Neuronal stem cell (in vitro differentiated cells): ENCODE results near the gene PDE1C. TPM values are rescaled to one million over a fixed set of nuclear protein-coding genes. Genes with fewer than 3 reads are reported as not detected.
A peak's percentile ranks its signal among the peaks of the same experiment; 100 is the strongest.

Source experiments
- DNase-seq: peaks from one replicate; pipeline ENCODE4 v3.0.0-alpha.2; 2013; ENCODE audit warnings: low spot score
- H2AFZ ChIP-seq: one replicate; pipeline ENCODE4 v1.6.1; 2013; ENCODE audit warnings: mild to moderate bottlenecking, low read length, inconsistent platforms
- H2AK5ac ChIP-seq: 2 replicates; pipeline ENCODE4 v1.6.1; 2013; ENCODE audit warnings: low read depth, mild to moderate bottlenecking, inconsistent platforms, low read length, moderate library complexity, mixed read lengths
- H2BK120ac ChIP-seq: 2 replicates; pipeline ENCODE4 v1.6.1; 2013; ENCODE audit warnings: low read depth, mild to moderate bottlenecking, inconsistent platforms, low read length, moderate library complexity, mixed read lengths
- H2BK12ac ChIP-seq: one replicate; pipeline ENCODE4 v1.6.1; 2013; ENCODE audit warnings: low read length, inconsistent platforms
- H2BK15ac ChIP-seq: 2 replicates; pipeline ENCODE4 v1.6.1; 2013; ENCODE audit warnings: mild to moderate bottlenecking, low read length, inconsistent platforms, mixed read lengths
- H2BK5ac ChIP-seq: one replicate; pipeline ENCODE4 v1.6.1; 2013; ENCODE audit warnings: inconsistent platforms, mild to moderate bottlenecking, low read length, moderate library complexity
- H3K14ac ChIP-seq: one replicate; pipeline ENCODE4 v1.6.1; 2013; ENCODE audit warnings: low read length, inconsistent platforms
- H3K18ac ChIP-seq: 2 replicates; pipeline ENCODE4 v1.6.1; 2013; ENCODE audit warnings: low read length, inconsistent platforms
- H3K23ac ChIP-seq: 2 replicates; pipeline ENCODE4 v1.6.1; 2013; ENCODE audit warnings: low read depth, mild to moderate bottlenecking, mixed read lengths, low read length, inconsistent platforms; ENCODE audit not compliant: poor library complexity
- H3K27ac ChIP-seq: replicated peaks from 3 replicates; pipeline ENCODE4 v1.5.1; 2013; ENCODE audit warnings: low read length, inconsistent platforms
- H3K27me3 ChIP-seq, 3 experiments: 2 replicates each; pipeline ENCODE4 v1.6.1; 2013; ENCODE audit warnings: low read length in 3 of 3, mild to moderate bottlenecking in 2 of 3, inconsistent platforms in 1 of 3, low read depth in 1 of 3, mixed read lengths in 1 of 3, moderate library complexity in 1 of 3; ENCODE audit not compliant: control insufficient read depth in 3 of 3, insufficient read depth in 3 of 3
- H3K36me3 ChIP-seq, 2 donors: replicated peaks in 1 of 2; 2 replicates each; pipeline ENCODE4 v1.6.1; 2013; ENCODE audit warnings: low read length in 2 of 2; ENCODE audit not compliant: control insufficient read depth in 2 of 2, insufficient read depth in 2 of 2
- H3K4ac ChIP-seq: 2 replicates; pipeline ENCODE4 v1.6.1; 2013; ENCODE audit warnings: inconsistent platforms, mild to moderate bottlenecking, low read length, moderate library complexity
- H3K4me1 ChIP-seq, 2 donors: 1 replicate in 1 of 2; 2 replicates in 1 of 2; pipeline ENCODE4 v1.6.1; 2013; ENCODE audit warnings: low read length in 2 of 2, low read depth in 1 of 2; ENCODE audit not compliant: control insufficient read depth in 2 of 2, insufficient read depth in 1 of 2
- H3K4me2 ChIP-seq: one replicate; pipeline ENCODE4 v1.6.1; 2013; ENCODE audit warnings: mild to moderate bottlenecking, low read length, inconsistent platforms; ENCODE audit not compliant: insufficient read depth, poor library complexity, severe bottlenecking
- H3K4me3 ChIP-seq, 2 donors: 2 replicates each; pipeline ENCODE4 v1.5.1; 2013; ENCODE audit warnings: low read length in 2 of 2, mild to moderate bottlenecking in 2 of 2, inconsistent platforms in 1 of 2, moderate library complexity in 1 of 2
- H3K79me1 ChIP-seq: one replicate; pipeline ENCODE4 v1.6.1; 2013; ENCODE audit warnings: low read depth, mild to moderate bottlenecking, inconsistent platforms, low read length, moderate library complexity
- H3K9ac ChIP-seq: one replicate; pipeline ENCODE4 v1.6.1; 2013; ENCODE audit warnings: mild to moderate bottlenecking, low read depth, low read length, inconsistent platforms; ENCODE audit not compliant: poor library complexity
- H3K9me3 ChIP-seq, 2 donors: replicated peaks in 1 of 2; 2 replicates each; pipeline versions ENCODE3 to v1.6.1; 2013; ENCODE audit warnings: low read length in 2 of 2, mild to moderate bottlenecking in 2 of 2, inconsistent platforms in 1 of 2, low read depth in 1 of 2, mixed read lengths in 1 of 2, moderate library complexity in 1 of 2; ENCODE audit not compliant: control insufficient read depth in 2 of 2, insufficient read depth in 1 of 2
- H4K8ac ChIP-seq: one replicate; pipeline ENCODE4 v1.6.1; 2013; ENCODE audit warnings: low read depth, mild to moderate bottlenecking, inconsistent platforms, low read length, moderate library complexity
- H4K91ac ChIP-seq: one replicate; pipeline ENCODE4 v1.6.1; 2013; ENCODE audit warnings: low read length, low read depth, mild to moderate bottlenecking, inconsistent platforms; ENCODE audit not compliant: poor library complexity
- WGBS, 2 donors: extraction: QIAGEN DNeasy Blood & Tissue Kit; methylation state at CpG; one replicate each; pipeline ENCODE4 v1.1.7; 2013; ENCODE audit warnings: missing lambda C conversion rate in 2 of 2, mixed read lengths in 1 of 2; ENCODE audit not compliant: insufficient read length in 2 of 2, insufficient replicate concordance in 1 of 2; ENCODE audit errors: extremely low coverage in 2 of 2; 5-methylcytosine and 5-hydroxymethylcytosine counted together
- polyA plus RNA-seq, 2 experiments: library from polyadenylated mRNA; stranded (reverse); fragments of 200-250 nt; gene quantifications; one replicate each; pipeline ENCODE4 v1.2.3, GENCODE V29; 2013

PDE1C gene
- 0.36 TPM for polyA plus RNA-seq (2013, experiment 1 of 2)
- polyA plus RNA-seq (2013, experiment 2 of 2) = 0.36 TPM

DNA sequence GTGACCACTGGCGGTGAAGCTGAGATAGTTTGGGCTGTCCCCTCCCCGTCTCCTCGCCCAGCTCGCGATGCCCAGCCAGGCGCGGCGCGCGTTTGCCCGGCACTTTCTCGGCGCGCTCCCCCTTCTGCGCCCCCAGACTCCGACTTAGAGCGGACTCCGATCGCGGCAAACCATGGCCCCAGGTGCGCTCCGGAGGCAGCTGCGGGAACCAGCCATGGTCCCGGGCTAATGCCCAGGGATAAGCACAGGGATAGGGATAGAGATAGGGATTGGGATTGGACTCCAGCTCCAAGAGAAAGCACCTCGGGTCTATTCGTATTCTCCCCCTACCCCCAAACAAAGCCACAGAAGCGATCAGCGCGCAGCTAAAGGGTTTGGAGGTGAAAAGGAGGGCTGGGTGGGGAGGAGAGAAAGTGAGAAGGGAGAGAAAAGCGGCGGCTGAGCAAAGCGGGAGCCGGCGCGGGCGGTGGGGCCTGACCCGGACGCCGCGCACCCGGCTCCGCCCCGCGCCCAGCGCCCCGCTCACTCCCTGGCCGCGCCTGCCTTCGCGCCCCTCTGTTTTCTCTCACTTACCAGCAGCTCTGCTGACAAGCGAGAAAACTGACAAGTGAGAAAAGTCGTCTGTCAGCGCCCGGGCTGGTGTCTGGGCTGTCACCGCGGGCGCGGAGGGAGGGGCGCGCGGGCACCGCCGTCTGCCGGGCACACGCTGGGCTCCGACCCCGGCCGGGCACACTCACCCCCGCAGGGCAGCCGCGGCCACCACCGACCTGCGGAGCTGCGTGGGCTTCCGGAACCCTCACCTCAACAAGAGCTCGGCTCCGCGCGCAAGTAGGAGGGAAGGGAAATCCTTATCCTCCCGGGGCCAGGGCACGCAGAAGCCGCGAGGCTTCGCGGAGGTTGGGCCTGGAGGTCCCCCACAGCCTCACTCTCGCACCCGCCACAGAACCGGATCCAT lies at the start of gene PDE1C:
TSS of gene PDE1C (minus strand) at position 2 of the 955 bp plus-strand sequence.
- peak within 1 kb of the TSS; percentile 50 for H3K9ac ChIP-seq
- H4K8ac ChIP-seq = no peak within 1 kb of the TSS
- H2AFZ ChIP-seq = peak within 1 kb of the TSS; percentile 84
- H3K27me3 ChIP-seq = peaks cover 0 to 50% (median 35%) of the 10 kb centered on the region in 3 experiments
- H3K36me3 ChIP-seq = no peaks in the 10 kb centered on the region
- H2AK5ac ChIP-seq = no peak within 1 kb of the TSS
- no peaks in the 10 kb centered on the region for H3K9me3 ChIP-seq
- no CpG with 5 or more reads among the region's 88 CpGs for WGBS, 2 donors
- DNase-seq = peak; percentile 21
- peaks cover 2% of the 10 kb centered on the region in 2 donors for H3K4me1 ChIP-seq
- H3K23ac ChIP-seq = peak within 1 kb of the TSS; percentile 37
- H3K18ac ChIP-seq = peak within 1 kb of the TSS; percentile 57
- no peak within 1 kb of the TSS for H2BK120ac ChIP-seq
- H2BK12ac ChIP-seq = no peak within 1 kb of the TSS
- H2BK5ac ChIP-seq = no peak within 1 kb of the TSS
- H3K4me2 ChIP-seq = peak within 1 kb of the TSS; percentile 95
- no peak within 1 kb of the TSS for H3K14ac ChIP-seq
- peak within 1 kb of the TSS in 1 of 2 donors; percentile 78 for H3K4me3 ChIP-seq
- H4K91ac ChIP-seq = no peak within 1 kb of the TSS
- H2BK15ac ChIP-seq = no peak within 1 kb of the TSS
- no peak within 1 kb of the TSS for H3K4ac ChIP-seq
- no peaks in the 10 kb centered on the region for H3K79me1 ChIP-seq
- no peak within 1 kb of the TSS for H3K27ac ChIP-seq

DNA sequence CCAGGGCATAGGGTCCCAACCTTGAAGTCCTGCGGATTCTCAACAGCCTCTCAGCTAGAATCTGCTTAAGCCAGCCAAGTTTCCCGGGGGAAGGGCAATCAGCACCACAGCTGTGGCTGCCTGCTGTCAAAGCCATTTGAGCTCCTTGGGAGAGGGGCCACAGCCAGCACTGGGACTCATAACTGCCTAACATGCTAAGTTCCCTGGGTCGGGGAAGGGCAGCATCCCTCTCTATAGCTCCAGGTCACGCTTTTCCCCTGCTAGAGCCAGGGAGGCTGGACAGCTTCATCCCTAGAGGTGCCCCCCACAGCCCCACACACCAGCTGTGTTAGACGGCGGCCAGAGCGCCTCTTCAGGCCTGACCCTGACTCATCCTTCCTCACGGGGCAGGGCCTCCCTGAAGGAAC lies 49.6 kb upstream of the PDE1C start:
- WGBS, 2 donors = no CpG with 5 or more reads among the region's 8 CpGs
- H3K36me3 ChIP-seq = no peaks in the 10 kb centered on the region

DNA sequence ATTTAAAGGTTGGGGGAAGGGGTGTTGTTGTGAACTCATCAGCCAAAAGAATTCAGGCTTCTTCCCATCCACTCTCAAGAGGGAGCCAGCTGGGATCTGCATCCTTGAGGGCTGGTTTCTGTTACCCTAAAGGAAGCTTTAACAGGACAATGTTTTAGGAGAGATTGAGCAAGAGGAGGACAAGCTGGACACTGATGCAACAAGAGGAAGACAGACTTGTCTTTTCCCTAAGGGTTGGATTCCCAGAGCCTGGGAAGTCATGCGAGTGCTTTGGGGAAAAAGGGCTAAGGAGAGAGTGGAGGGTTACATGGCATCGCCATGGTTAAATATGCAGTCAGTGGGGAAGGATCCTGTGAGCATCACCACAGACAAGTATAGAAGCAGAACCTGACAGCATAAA lies 47.6 kb upstream of the PDE1C start:
- Histone ChIP-seq H3K36me3 (no peaks in the 10 kb centered on the region), H3K9me3 (no peaks in the 10 kb centered on the region), H2AFZ (no peak overlapping the region), H3K23ac (no peak overlapping the region), H3K4me3 (no peak overlapping the region), H2BK120ac (no peak overlapping the region), H2AK5ac (no peak overlapping the region), H3K18ac (no peak overlapping the region), H2BK5ac (no peak overlapping the region), H3K27me3 (no peaks in the 10 kb centered on the region), H2BK15ac (no peak overlapping the region), H3K9ac (no peak overlapping the region), H3K4me1 (no peaks in the 10 kb centered on the region), H3K14ac (no peak overlapping the region), H3K79me1 (no peaks in the 10 kb centered on the region), H3K4me2 (no peak overlapping the region), H3K27ac (no peak overlapping the region), H4K8ac (no peak overlapping the region), H3K4ac (no peak overlapping the region), H4K91ac (no peak overlapping the region), H2BK12ac (no peak overlapping the region)
- WGBS, 2 donors = no CpG with 5 or more reads among the region's 2 CpGs
- DNase-seq = no peak

More for the DNA sequence above, 49.6 kb upstream of the PDE1C start:
- Histone ChIP-seq H4K8ac (no peak overlapping the region), H2BK15ac (no peak overlapping the region), H2AK5ac (no peak overlapping the region), H3K27ac (no peak overlapping the region), H3K4me1 (no peaks in the 10 kb centered on the region), H3K9me3 (no peaks in the 10 kb centered on the region), H3K4ac (no peak overlapping the region), H3K4me3 (no peak overlapping the region), H3K23ac (no peak overlapping the region), H4K91ac (no peak overlapping the region), H3K18ac (peak overlapping the region; percentile 52), H2BK120ac (no peak overlapping the region), H2BK12ac (no peak overlapping the region), H3K14ac (no peak overlapping the region), H2AFZ (no peak overlapping the region), H3K79me1 (no peaks in the 10 kb centered on the region), H3K27me3 (no peaks in the 10 kb centered on the region), H3K4me2 (no peak overlapping the region), H2BK5ac (no peak overlapping the region), H3K9ac (no peak overlapping the region)
- DNase-seq = no peak

DNA sequence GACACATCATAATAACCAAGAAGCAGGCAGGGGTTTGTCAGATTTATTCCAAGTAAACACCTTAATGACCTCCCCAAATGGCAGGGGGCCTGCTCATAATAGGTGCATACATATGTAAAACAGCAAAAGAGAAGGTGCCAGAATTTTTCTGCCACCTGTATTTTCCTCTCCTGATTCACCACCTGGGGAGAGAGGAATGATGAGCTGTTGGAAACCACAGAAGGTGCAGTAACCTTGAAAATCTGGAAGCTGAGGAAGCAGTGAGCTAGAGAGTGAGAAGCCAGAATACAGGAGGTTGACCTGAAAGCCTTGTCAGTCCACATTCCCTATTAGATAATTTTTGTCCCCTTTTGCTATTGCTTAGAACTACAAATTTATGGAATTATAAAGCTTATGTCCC lies 46.2 kb upstream of the PDE1C start:
- H3K36me3 ChIP-seq = no peaks in the 10 kb centered on the region

More for the DNA sequence above, 46.2 kb upstream of the PDE1C start:
- no peak overlapping the region for H3K9ac ChIP-seq
- H2BK120ac ChIP-seq = no peak overlapping the region
- H2BK12ac ChIP-seq = no peak overlapping the region
- DNase-seq = no peak
- H3K14ac ChIP-seq = no peak overlapping the region
- H3K27me3 ChIP-seq = no peaks in the 10 kb centered on the region
- no peaks in the 10 kb centered on the region for H3K79me1 ChIP-seq
- no peak overlapping the region for H3K23ac ChIP-seq
- H2BK15ac ChIP-seq = no peak overlapping the region
- no peak overlapping the region for H4K8ac ChIP-seq
- H2AK5ac ChIP-seq = no peak overlapping the region
- no peak overlapping the region for H3K4me2 ChIP-seq
- H4K91ac ChIP-seq = no peak overlapping the region
- H3K9me3 ChIP-seq = no peaks in the 10 kb centered on the region
- H3K4me1 ChIP-seq = no peaks in the 10 kb centered on the region
- no peak overlapping the region for H3K27ac ChIP-seq
- H3K4me3 ChIP-seq = no peak overlapping the region
- no peak overlapping the region for H3K4ac ChIP-seq
- H2BK5ac ChIP-seq = no peak overlapping the region
- H2AFZ ChIP-seq = no peak overlapping the region
- H3K18ac ChIP-seq = no peak overlapping the region
